ENCODE measurements around the gene DCUN1D2.
A peak's percentile ranks its signal among the peaks of the same experiment; 100 is the strongest.

DCUN1D2 gene

GRCh38 chr13:113537909-113538688 lies 47.6 kb upstream of the DCUN1D2 start:
- DNase-seq (ENCODE audit: low spot score) (peak; percentile 18), ATAC-seq (ENCODE audit: low read depth) (no peak; the same call in 2 of the 3 replicates)
- Histone ChIP-seq H3K27me3 (ENCODE audit: insufficient read depth, poor library complexity, severe bottlenecking) (no peaks in the 10 kb centered on the region), H3K4me1 (ENCODE audit: insufficient read depth, poor library complexity, severe bottlenecking) (no peaks in the 10 kb centered on the region), H3K9me3 (ENCODE audit: severe bottlenecking) (no peaks in the 10 kb centered on the region), H3K36me3 (ENCODE audit: low read depth) (peaks cover 40% of the 10 kb centered on the region), H3K27ac (ENCODE audit: poor library complexity, severe bottlenecking) (no peak overlapping the region), H3K4me3 (ENCODE audit: severe bottlenecking) (no peak overlapping the region)
- no peak for TF ChIP-seq CTCF (IDR thresholded peaks at IDR 0.05; ENCODE audit: poor library complexity, severe bottlenecking)

- ATAC-seq (ENCODE audit: low read depth) (no peak), DNase-seq (ENCODE audit: low spot score) (peak; percentile 34)
- TF ChIP-seq CTCF (IDR thresholded peaks at IDR 0.05; ENCODE audit: poor library complexity, severe bottlenecking): no peak
- Histone ChIP-seq H3K36me3 (ENCODE audit: low read depth) (peaks cover 36% of the 10 kb centered on the region), H3K4me3 (ENCODE audit: severe bottlenecking) (no peak overlapping the region), H3K27me3 (ENCODE audit: insufficient read depth, poor library complexity, severe bottlenecking) (no peaks in the 10 kb centered on the region), H3K9me3 (ENCODE audit: severe bottlenecking) (no peaks in the 10 kb centered on the region), H3K4me1 (ENCODE audit: insufficient read depth, poor library complexity, severe bottlenecking) (no peaks in the 10 kb centered on the region), H3K27ac (ENCODE audit: poor library complexity, severe bottlenecking) (no peak overlapping the region)
Observed at GRCh38 chr13:113537205-113537604, 46.7 kb upstream of the DCUN1D2 start.

GRCh38 chr13:113536461-113537110 lies 46.1 kb upstream of the DCUN1D2 start:
- peaks cover 40% of the 10 kb centered on the region for H3K36me3 ChIP-seq (ENCODE audit: low read depth)
- no peak for ATAC-seq (ENCODE audit: low read depth)
- DNase-seq (ENCODE audit: low spot score): peak; percentile 45
- no peaks in the 10 kb centered on the region for H3K27me3 ChIP-seq (ENCODE audit: insufficient read depth, poor library complexity, severe bottlenecking)
- no peak overlapping the region for H3K4me3 ChIP-seq (ENCODE audit: severe bottlenecking)
- peaks cover 5% of the 10 kb centered on the region for H3K4me1 ChIP-seq (ENCODE audit: insufficient read depth, poor library complexity, severe bottlenecking)
- H3K27ac ChIP-seq (ENCODE audit: poor library complexity, severe bottlenecking): no peak overlapping the region
- no peak for TF ChIP-seq CTCF (IDR thresholded peaks at IDR 0.05; ENCODE audit: poor library complexity, severe bottlenecking)
- no peaks in the 10 kb centered on the region for H3K9me3 ChIP-seq (ENCODE audit: severe bottlenecking)

- ATAC-seq (ENCODE audit: low read depth) (no peak), DNase-seq (ENCODE audit: low spot score) (peak; percentile 16)
- Histone ChIP-seq H3K9me3 (ENCODE audit: severe bottlenecking) (no peaks in the 10 kb centered on the region), H3K27me3 (ENCODE audit: insufficient read depth, poor library complexity, severe bottlenecking) (no peaks in the 10 kb centered on the region), H3K4me1 (ENCODE audit: insufficient read depth, poor library complexity, severe bottlenecking) (peaks cover 5% of the 10 kb centered on the region), H3K4me3 (ENCODE audit: severe bottlenecking) (no peak overlapping the region), H3K27ac (ENCODE audit: poor library complexity, severe bottlenecking) (no peak overlapping the region), H3K36me3 (ENCODE audit: low read depth) (peaks cover 42% of the 10 kb centered on the region)
- TF ChIP-seq CTCF (IDR thresholded peaks at IDR 0.05; ENCODE audit: poor library complexity, severe bottlenecking): no peak
Observed at GRCh38 chr13:113535381-113535781, 44.9 kb upstream of the DCUN1D2 start.
